ENCODE results near the gene OTOS.

DNA sequence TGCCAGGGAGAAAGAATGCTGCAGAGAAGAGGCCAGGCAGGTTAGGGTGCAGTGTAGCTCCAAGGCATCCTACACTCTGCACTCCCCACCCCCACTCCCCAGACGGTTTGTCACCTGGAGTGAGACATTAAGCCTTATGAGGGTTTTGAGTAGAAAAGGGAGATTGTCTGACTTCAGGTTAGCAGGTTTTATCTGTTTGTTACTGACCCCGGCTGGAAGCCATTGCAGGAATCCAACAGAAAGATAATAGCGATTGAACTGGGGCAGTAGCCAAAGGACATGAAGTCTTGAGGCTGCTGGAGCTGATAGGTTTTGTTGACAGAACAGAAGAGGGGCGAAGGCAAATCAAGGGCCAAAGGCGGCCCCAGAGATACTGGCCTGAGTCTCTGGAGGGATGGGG is 51.2 kb downstream of the OTOS start:
- no peak for TF ChIP-seq CTCF (IDR thresholded peaks at IDR 0.05; ENCODE audit: insufficient read depth, low read depth, low read length)
- TF ChIP-seq EZH2 (IDR thresholded peaks at IDR 0.05; ENCODE audit: insufficient read depth, low read length) = no peak
